Ishikawa (cell line): ENCODE measurements around the gene TUBB3.

Source experiments
- CEBPB ChIP-seq: IDR thresholded peaks from 2 replicates; pipeline ENCODE4 v1.6.1; 2012
- CREB1 ChIP-seq: IDR thresholded peaks from 2 replicates; pipeline ENCODE4 v1.6.1; 2012; ENCODE audit warnings: low read depth
- EGR1 ChIP-seq: IDR thresholded peaks from 2 replicates; pipeline ENCODE4 v1.6.1; 2012
- EP300 ChIP-seq: IDR thresholded peaks from 2 replicates; pipeline ENCODE4 v1.6.1; 2012; ENCODE audit warnings: borderline replicate concordance
- FOXM1 ChIP-seq: IDR thresholded peaks from 2 replicates; pipeline ENCODE4 v1.6.1; 2012; ENCODE audit warnings: low read depth, borderline replicate concordance
- MAX ChIP-seq: IDR thresholded peaks from 2 replicates; pipeline ENCODE4 v1.6.1; 2012
- NFIC ChIP-seq: IDR thresholded peaks from 2 replicates; pipeline ENCODE4 v1.6.1; 2012
- RAD21 ChIP-seq: IDR thresholded peaks from 2 replicates; pipeline ENCODE4 v1.6.1; 2012; ENCODE audit warnings: low read depth
- TAF1 ChIP-seq: IDR thresholded peaks from 2 replicates; pipeline ENCODE4 v1.6.1; 2012; ENCODE audit warnings: low read depth, mild to moderate bottlenecking
- TCF12 ChIP-seq: IDR thresholded peaks from 2 replicates; pipeline ENCODE4 v1.6.1; 2012; ENCODE audit warnings: low read depth
- TEAD4 ChIP-seq: IDR thresholded peaks from 2 replicates; pipeline ENCODE4 v1.6.1; 2012
- YY1 ChIP-seq: IDR thresholded peaks from 2 replicates; pipeline ENCODE4 v1.6.1; 2012; ENCODE audit warnings: low read depth
- ZBTB7A ChIP-seq: IDR thresholded peaks from 2 replicates; pipeline ENCODE4 v1.6.1; 2012; ENCODE audit warnings: low read depth
- TF ChIP-seq, protein P1 (sequence below): IDR thresholded peaks from 2 replicates; pipeline ENCODE4 v1.6.1; 2012
- TF ChIP-seq, protein P2 (sequence below): IDR thresholded peaks from 2 replicates; pipeline ENCODE4 v1.6.1; 2012; ENCODE audit warnings: low read depth, mild to moderate bottlenecking

Gene TUBB3

GRCh38 chr16:89984216-89984615 is 61.1 kb downstream of the TUBB3 start:
- TF ChIP-seq ZBTB7A (no peak), FOXM1 (no peak), RAD21 (no peak), TCF12 (no peak), TEAD4 (no peak), EP300 (no peak), CREB1 (no peak), TAF1 (no peak), YY1 (no peak), CEBPB (no peak), NFIC (no peak), MAX (no peak), EGR1 (no peak)
- TF ChIP-seq, protein P1, sequence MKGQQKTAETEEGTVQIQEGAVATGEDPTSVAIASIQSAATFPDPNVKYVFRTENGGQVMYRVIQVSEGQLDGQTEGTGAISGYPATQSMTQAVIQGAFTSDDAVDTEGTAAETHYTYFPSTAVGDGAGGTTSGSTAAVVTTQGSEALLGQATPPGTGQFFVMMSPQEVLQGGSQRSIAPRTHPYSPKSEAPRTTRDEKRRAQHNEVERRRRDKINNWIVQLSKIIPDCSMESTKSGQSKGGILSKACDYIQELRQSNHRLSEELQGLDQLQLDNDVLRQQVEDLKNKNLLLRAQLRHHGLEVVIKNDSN: no peak
- TF ChIP-seq, protein P2, sequence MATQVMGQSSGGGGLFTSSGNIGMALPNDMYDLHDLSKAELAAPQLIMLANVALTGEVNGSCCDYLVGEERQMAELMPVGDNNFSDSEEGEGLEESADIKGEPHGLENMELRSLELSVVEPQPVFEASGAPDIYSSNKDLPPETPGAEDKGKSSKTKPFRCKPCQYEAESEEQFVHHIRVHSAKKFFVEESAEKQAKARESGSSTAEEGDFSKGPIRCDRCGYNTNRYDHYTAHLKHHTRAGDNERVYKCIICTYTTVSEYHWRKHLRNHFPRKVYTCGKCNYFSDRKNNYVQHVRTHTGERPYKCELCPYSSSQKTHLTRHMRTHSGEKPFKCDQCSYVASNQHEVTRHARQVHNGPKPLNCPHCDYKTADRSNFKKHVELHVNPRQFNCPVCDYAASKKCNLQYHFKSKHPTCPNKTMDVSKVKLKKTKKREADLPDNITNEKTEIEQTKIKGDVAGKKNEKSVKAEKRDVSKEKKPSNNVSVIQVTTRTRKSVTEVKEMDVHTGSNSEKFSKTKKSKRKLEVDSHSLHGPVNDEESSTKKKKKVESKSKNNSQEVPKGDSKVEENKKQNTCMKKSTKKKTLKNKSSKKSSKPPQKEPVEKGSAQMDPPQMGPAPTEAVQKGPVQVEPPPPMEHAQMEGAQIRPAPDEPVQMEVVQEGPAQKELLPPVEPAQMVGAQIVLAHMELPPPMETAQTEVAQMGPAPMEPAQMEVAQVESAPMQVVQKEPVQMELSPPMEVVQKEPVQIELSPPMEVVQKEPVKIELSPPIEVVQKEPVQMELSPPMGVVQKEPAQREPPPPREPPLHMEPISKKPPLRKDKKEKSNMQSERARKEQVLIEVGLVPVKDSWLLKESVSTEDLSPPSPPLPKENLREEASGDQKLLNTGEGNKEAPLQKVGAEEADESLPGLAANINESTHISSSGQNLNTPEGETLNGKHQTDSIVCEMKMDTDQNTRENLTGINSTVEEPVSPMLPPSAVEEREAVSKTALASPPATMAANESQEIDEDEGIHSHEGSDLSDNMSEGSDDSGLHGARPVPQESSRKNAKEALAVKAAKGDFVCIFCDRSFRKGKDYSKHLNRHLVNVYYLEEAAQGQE: no peak

DNA sequence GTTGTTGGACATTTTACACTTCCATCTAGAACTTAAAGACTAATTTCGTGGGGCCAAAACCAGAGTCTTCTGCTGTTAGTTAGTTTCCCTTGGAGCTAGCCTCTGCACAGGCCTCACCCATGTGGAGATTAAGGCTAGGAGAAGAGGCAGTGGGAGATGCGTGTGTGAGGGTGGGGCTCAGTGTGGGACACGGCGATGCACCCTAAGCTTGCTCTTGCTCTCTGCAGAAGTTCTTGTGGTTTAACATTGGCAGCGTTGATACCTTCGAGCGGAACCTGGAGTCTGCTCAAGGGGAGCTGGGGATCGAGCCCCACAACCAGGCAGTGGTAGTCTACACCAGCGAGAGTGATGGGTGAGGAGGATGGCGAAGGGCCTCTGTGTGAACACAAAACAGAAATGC is 62.1 kb downstream of the TUBB3 start:
- no peak for TF ChIP-seq TAF1
- TF ChIP-seq, protein P2: no peak
- no peak for TF ChIP-seq CREB1
